B cell (primary cell): Measurements from ENCODE around the gene SFMBT2.

Source experiments
- EZH2 ChIP-seq: IDR thresholded peaks from 2 replicates; pipeline ENCODE4 v1.6.1; 2012; ENCODE audit warnings: borderline replicate concordance, low read depth, mild to moderate bottlenecking, moderate library complexity, low read length; ENCODE audit not compliant: insufficient read depth, poor library complexity, severe bottlenecking
- TF ChIP-seq, protein P1 (sequence below): fragments of 200-600 bp; IDR thresholded peaks from one replicate; pipeline ENCODE4 v1.8.0; 2022; ENCODE audit warnings: antibody characterized with exemption, mild to moderate bottlenecking

- TF ChIP-seq, protein P1, sequence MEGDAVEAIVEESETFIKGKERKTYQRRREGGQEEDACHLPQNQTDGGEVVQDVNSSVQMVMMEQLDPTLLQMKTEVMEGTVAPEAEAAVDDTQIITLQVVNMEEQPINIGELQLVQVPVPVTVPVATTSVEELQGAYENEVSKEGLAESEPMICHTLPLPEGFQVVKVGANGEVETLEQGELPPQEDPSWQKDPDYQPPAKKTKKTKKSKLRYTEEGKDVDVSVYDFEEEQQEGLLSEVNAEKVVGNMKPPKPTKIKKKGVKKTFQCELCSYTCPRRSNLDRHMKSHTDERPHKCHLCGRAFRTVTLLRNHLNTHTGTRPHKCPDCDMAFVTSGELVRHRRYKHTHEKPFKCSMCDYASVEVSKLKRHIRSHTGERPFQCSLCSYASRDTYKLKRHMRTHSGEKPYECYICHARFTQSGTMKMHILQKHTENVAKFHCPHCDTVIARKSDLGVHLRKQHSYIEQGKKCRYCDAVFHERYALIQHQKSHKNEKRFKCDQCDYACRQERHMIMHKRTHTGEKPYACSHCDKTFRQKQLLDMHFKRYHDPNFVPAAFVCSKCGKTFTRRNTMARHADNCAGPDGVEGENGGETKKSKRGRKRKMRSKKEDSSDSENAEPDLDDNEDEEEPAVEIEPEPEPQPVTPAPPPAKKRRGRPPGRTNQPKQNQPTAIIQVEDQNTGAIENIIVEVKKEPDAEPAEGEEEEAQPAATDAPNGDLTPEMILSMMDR = no peak
- no peak for TF ChIP-seq EZH2
These were observed 205.2 kb downstream of the SFMBT2 start for GRCh38 chr10:7205656-7206055.
